IPS-18c (cell line): ENCODE measurements around the gene GBP1.
"Not testable (repeated sequence)": the region's sequence is repeated elsewhere in the genome, so short reads cannot be mapped to it uniquely, and the experiment has no call there.

Experiments used
- H3K4me3 ChIP-seq: 2 replicates; pipeline ENCODE4 v1.7.0; 2013; ENCODE audit warnings: low read depth, mild to moderate bottlenecking, low read length, moderate library complexity; ENCODE audit not compliant: insufficient read depth
- H3K9me3 ChIP-seq: one replicate; pipeline ENCODE4 v1.6.1; 2013; ENCODE audit warnings: mild to moderate bottlenecking, low read length, moderate library complexity; ENCODE audit not compliant: control insufficient read depth, insufficient read depth

The GBP1 gene

GRCh38 chr1:89037186-89037585, 27.8 kb downstream of the GBP1 start:
- peaks cover 5% of the 10 kb centered on the region for H3K9me3 ChIP-seq
- no peak overlapping the region for H3K4me3 ChIP-seq

GRCh38 chr1:89035080-89035479, 29.9 kb downstream of the GBP1 start:
- H3K9me3 ChIP-seq, result peaks cover 5% of the 10 kb centered on the region
- H3K4me3 ChIP-seq, result no peak overlapping the region

GRCh38 chr1:89034004-89034403, 31.0 kb downstream of the GBP1 start:
- not testable (repeated sequence) for H3K4me3 ChIP-seq, H3K9me3 ChIP-seq

- not testable (repeated sequence) for H3K9me3 ChIP-seq, H3K4me3 ChIP-seq
These were observed 36.0 kb downstream of the GBP1 start for GRCh38 chr1:89029051-89029450.

- no peaks in the 10 kb centered on the region for H3K9me3 ChIP-seq
- H3K4me3 ChIP-seq, result no peak overlapping the region
These were observed 39.1 kb downstream of the GBP1 start for GRCh38 chr1:89025928-89026327.

GRCh38 chr1:89023026-89023425, 42.0 kb downstream of the GBP1 start:
- Histone ChIP-seq H3K9me3 (no peaks in the 10 kb centered on the region), H3K4me3 (no peak overlapping the region)

GRCh38 chr1:89022167-89022959, 42.6 kb downstream of the GBP1 start, which contains the start of gene GBP3:
TSS of gene GBP3 (minus strand) at chr1:89022866. CDS start at chr1:89020721, 2,145 bp downstream.
- no peaks in the 10 kb centered on the region for H3K9me3 ChIP-seq
- H3K4me3 ChIP-seq, result no peak within 1 kb of the TSS

GRCh38 chr1:89018318-89018717, 46.7 kb downstream of the GBP1 start:
- not testable (repeated sequence) for H3K9me3 ChIP-seq, H3K4me3 ChIP-seq

GRCh38 chr1:89008511-89008910, 56.5 kb downstream of the GBP1 start:
- H3K4me3 ChIP-seq, result no peak overlapping the region
- no peaks in the 10 kb centered on the region for H3K9me3 ChIP-seq

- Histone ChIP-seq H3K9me3 (no peaks in the 10 kb centered on the region), H3K4me3 (no peak overlapping the region)
These were observed 59.5 kb downstream of the GBP1 start for GRCh38 chr1:89005286-89006151.
